ENCODE data around the gene LCTL. TPM values are rescaled to one million over a fixed set of nuclear protein-coding genes. Genes with fewer than 3 reads are reported as not detected.

Gene LCTL
- polyA plus RNA-seq, 1 of the 3 experiments (the other 2 are of a cell fraction), result 1.9 TPM

DNA sequence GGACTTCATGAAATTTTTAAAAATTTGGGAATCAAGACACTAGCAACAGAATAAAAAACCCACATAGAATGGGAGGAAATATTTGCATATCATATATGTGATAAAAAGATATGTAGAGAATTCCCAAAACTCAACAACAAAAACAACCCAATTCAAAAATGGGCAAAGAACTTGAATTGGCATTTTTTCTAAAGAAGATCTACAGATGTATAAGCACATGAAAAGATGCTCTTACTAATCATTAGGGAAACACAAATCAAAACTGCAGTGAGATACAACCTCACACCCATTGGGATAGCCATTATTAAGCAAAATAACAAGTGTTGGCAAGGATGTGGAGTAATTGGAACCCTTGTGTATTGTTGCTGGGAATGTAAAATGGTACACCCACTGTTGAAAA is 10.1 kb downstream of the LCTL start (continued):
- TF ChIP-seq RXRA (IDR thresholded peaks at IDR 0.05; ENCODE audit: borderline replicate concordance, low read depth), result no peak
- TF ChIP-seq, protein P1, sequence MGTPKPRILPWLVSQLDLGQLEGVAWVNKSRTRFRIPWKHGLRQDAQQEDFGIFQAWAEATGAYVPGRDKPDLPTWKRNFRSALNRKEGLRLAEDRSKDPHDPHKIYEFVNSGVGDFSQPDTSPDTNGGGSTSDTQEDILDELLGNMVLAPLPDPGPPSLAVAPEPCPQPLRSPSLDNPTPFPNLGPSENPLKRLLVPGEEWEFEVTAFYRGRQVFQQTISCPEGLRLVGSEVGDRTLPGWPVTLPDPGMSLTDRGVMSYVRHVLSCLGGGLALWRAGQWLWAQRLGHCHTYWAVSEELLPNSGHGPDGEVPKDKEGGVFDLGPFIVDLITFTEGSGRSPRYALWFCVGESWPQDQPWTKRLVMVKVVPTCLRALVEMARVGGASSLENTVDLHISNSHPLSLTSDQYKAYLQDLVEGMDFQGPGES (IDR thresholded peaks at IDR 0.05; ENCODE audit: low read depth, low read length), result no peak
- TF ChIP-seq GABPA (IDR thresholded peaks at IDR 0.05; ENCODE audit: low read depth), result no peak
- TF ChIP-seq GATA2 (CRISPR knock-in tag; IDR thresholded peaks at IDR 0.05), result no peak

DNA sequence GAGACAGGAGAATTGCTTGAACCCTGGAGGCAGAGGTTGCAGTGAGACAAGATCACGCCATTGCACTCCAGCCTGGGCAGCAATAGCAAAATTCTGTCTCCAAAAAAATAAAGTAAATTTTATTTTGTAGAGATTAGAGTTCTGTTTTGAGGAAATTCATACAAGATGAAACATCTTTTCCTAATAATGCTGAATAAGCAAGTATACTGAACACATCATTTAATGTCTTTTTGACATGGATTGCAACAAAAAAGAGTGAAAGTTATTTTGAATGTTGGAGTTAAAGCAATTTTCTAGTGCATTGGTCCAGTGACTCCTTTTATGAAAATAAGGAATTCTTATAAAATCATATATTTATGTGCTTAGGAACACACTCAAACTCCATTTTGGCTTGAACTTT is 20.5 kb downstream of the LCTL start:
- H3F3A ChIP-seq (replicated peaks; ENCODE audit: insufficient read depth), result no peaks in the 10 kb centered on the region
- TF ChIP-seq TEAD4 (IDR thresholded peaks at IDR 0.05; ENCODE audit: borderline replicate concordance, insufficient read depth) (no peak), YY1 (IDR thresholded peaks at IDR 0.05; ENCODE audit: low read depth) (no peak), FOSL2 (IDR thresholded peaks at IDR 0.05; ENCODE audit: borderline replicate concordance, low read depth) (no peak), EP300 (IDR thresholded peaks at IDR 0.05; ENCODE audit: borderline replicate concordance in 1 of 2, low read depth in 1 of 2, low read length in 1 of 2) (no peak), SIN3A (IDR thresholded peaks at IDR 0.05; ENCODE audit: borderline replicate concordance, low read depth, low read length) (no peak), POLR2AphosphoS5 (IDR thresholded peaks at IDR 0.05; ENCODE audit: low read depth, low read length) (no peak), GATA2 (CRISPR knock-in tag; IDR thresholded peaks at IDR 0.05) (no peak), NRF1 (IDR thresholded peaks at IDR 0.05; ENCODE audit: low read depth, low read length) (no peak), RFX5 (IDR thresholded peaks at IDR 0.05; ENCODE audit: low read length) (no peak), FOXM1 (IDR thresholded peaks at IDR 0.05; ENCODE audit: low read depth) (no peak), JUND (IDR thresholded peaks at IDR 0.05) (no peak), RCOR1 (IDR thresholded peaks at IDR 0.05; ENCODE audit: low read length) (no peak), TCF12 (IDR thresholded peaks at IDR 0.05) (no peak)
- TF ChIP-seq, protein P2, sequence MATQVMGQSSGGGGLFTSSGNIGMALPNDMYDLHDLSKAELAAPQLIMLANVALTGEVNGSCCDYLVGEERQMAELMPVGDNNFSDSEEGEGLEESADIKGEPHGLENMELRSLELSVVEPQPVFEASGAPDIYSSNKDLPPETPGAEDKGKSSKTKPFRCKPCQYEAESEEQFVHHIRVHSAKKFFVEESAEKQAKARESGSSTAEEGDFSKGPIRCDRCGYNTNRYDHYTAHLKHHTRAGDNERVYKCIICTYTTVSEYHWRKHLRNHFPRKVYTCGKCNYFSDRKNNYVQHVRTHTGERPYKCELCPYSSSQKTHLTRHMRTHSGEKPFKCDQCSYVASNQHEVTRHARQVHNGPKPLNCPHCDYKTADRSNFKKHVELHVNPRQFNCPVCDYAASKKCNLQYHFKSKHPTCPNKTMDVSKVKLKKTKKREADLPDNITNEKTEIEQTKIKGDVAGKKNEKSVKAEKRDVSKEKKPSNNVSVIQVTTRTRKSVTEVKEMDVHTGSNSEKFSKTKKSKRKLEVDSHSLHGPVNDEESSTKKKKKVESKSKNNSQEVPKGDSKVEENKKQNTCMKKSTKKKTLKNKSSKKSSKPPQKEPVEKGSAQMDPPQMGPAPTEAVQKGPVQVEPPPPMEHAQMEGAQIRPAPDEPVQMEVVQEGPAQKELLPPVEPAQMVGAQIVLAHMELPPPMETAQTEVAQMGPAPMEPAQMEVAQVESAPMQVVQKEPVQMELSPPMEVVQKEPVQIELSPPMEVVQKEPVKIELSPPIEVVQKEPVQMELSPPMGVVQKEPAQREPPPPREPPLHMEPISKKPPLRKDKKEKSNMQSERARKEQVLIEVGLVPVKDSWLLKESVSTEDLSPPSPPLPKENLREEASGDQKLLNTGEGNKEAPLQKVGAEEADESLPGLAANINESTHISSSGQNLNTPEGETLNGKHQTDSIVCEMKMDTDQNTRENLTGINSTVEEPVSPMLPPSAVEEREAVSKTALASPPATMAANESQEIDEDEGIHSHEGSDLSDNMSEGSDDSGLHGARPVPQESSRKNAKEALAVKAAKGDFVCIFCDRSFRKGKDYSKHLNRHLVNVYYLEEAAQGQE (IDR thresholded peaks at IDR 0.05; ENCODE audit: low read depth, low read length), result no peak
- TF ChIP-seq, protein P1 (IDR thresholded peaks at IDR 0.05; ENCODE audit: low read depth, low read length), result no peak
- TF ChIP-seq, protein P3, sequence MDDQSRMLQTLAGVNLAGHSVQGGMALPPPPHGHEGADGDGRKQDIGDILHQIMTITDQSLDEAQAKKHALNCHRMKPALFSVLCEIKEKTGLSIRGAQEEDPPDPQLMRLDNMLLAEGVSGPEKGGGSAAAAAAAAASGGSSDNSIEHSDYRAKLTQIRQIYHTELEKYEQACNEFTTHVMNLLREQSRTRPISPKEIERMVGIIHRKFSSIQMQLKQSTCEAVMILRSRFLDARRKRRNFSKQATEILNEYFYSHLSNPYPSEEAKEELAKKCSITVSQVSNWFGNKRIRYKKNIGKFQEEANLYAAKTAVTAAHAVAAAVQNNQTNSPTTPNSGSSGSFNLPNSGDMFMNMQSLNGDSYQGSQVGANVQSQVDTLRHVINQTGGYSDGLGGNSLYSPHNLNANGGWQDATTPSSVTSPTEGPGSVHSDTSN (IDR thresholded peaks at IDR 0.05), result no peak
- TF ChIP-seq, protein P4, sequence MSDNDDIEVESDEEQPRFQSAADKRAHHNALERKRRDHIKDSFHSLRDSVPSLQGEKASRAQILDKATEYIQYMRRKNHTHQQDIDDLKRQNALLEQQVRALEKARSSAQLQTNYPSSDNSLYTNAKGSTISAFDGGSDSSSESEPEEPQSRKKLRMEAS (IDR thresholded peaks at IDR 0.05; ENCODE audit: low read depth), result no peak
- TF ChIP-seq, protein P5, sequence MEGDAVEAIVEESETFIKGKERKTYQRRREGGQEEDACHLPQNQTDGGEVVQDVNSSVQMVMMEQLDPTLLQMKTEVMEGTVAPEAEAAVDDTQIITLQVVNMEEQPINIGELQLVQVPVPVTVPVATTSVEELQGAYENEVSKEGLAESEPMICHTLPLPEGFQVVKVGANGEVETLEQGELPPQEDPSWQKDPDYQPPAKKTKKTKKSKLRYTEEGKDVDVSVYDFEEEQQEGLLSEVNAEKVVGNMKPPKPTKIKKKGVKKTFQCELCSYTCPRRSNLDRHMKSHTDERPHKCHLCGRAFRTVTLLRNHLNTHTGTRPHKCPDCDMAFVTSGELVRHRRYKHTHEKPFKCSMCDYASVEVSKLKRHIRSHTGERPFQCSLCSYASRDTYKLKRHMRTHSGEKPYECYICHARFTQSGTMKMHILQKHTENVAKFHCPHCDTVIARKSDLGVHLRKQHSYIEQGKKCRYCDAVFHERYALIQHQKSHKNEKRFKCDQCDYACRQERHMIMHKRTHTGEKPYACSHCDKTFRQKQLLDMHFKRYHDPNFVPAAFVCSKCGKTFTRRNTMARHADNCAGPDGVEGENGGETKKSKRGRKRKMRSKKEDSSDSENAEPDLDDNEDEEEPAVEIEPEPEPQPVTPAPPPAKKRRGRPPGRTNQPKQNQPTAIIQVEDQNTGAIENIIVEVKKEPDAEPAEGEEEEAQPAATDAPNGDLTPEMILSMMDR (IDR thresholded peaks at IDR 0.05), result no peak
- no peaks in the 10 kb centered on the region for H4K20me1 ChIP-seq (ENCODE audit: insufficient read depth)
- no peaks in the 10 kb centered on the region for H3K4me1 ChIP-seq (ENCODE audit: control insufficient read depth in 1 of 2, insufficient read depth in 2 of 2, low read depth in 1 of 2, low read length in 1 of 2)
- H3K27ac ChIP-seq (ENCODE audit: low read depth in 2 of 2, low read length in 1 of 2), result no peak overlapping the region
- no peak overlapping the region for H3K4me2 ChIP-seq
- peaks cover 23 to 43% of the 10 kb centered on the region in 2 experiments for H3K36me3 ChIP-seq (replicated peaks in 1 of 2; ENCODE audit: control insufficient read depth in 1 of 2, insufficient read depth in 2 of 2, low read length in 1 of 2)
- POLR2A ChIA-PET, result no interaction called here
- DNase-seq, result no peak
- H3K4me3 ChIP-seq (ENCODE audit: low read depth in 2 of 2, low read length in 1 of 2), result no peak overlapping the region
- no peaks in the 10 kb centered on the region for H3K9me2 ChIP-seq
- H3K27me3 ChIP-seq (ENCODE audit: insufficient read depth), result no peaks in the 10 kb centered on the region
- no peak overlapping the region for H3K9ac ChIP-seq
- CTCF ChIA-PET, result no interaction called here
- no peak overlapping the region for H2AFZ ChIP-seq (ENCODE audit: low read depth)
- H3K79me2 ChIP-seq (ENCODE audit: insufficient read depth), result no peaks in the 10 kb centered on the region
- no peaks in the 10 kb centered on the region for H3K9me3 ChIP-seq
- WGBS (ENCODE audit: low lambda C conversion rate), result 100% methylated on average over 1 of the region's 1 CpG
